ENCODE results near the gene TEX2.
"Not testable (repeated sequence)": the region's sequence is repeated elsewhere in the genome, so short reads cannot be mapped to it uniquely, and the experiment has no call there.

The TEX2 gene

DNA sequence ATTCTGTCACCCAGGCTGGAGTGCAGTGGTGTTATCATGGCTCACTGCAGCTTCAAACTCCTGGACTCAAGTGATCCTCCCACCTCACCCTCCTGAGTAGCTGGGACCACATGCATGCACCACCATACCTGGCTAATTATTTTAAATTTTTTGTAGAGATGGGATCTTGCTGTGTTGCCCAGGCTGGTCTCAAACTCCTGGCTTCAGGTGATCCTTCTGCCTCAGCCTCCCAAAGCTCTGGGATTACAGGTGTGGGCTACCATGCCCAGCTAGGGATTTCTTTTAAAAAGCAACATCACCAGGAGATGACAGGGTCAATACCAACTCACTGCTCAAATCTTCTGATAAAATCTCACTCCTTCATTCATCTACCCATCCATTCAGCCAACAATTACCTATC is 54.4 kb downstream of the TEX2 start:
- not testable (repeated sequence) for DNase-seq

DNA sequence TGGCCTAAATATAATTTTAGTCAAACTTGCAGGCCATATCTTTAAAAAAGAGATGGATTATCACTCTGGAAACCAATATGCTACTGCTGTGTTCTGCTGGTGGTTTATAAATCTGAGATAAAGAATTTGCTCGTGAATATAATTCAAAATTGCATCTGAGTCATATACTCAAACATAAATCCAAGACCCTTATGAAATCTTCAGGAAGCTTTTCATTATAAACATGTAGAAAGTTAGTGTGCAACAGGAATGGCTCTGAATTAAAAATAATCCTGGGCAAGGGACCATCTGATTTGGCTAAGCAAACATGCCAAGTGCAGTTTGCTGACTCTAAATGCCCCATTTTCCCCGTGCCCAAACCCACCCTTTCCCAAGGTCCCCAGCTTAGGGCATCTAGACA is 57.3 kb downstream of the TEX2 start:
- DNase-seq: no peak

- DNase-seq: no peak
Observed at GRCh38 chr17:64203630-64204029, 59.4 kb downstream of the TEX2 start.

- DNase-seq: peak; percentile 87
Observed at GRCh38 chr17:64202683-64203344, 60.2 kb downstream of the TEX2 start.

- peak; percentile 46 for DNase-seq
Observed at GRCh38 chr17:64200080-64201032, 62.7 kb downstream of the TEX2 start.

- DNase-seq: no peak
Observed at GRCh38 chr17:64198331-64199090, 64.5 kb downstream of the TEX2 start.

DNA sequence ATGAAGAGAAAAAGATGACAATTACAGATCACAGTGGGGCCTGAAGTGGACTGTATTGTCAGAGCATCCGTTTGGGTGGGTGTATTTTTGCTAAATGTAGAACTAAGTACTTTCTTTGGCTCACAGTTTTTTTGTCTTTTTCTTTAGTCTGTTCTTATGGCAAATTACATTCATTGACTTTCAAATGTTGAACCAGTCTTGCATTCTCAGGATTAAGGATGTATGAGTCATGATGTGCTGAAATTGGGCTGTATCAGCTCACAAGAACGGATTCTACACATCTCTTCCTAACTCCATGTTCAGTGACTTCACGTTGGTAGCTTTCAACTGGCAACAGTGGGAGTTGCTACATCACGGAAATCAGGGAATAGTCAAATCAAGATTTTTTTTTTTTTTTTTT is 66.5 kb downstream of the TEX2 start:
- DNase-seq: peak; percentile 88

DNA sequence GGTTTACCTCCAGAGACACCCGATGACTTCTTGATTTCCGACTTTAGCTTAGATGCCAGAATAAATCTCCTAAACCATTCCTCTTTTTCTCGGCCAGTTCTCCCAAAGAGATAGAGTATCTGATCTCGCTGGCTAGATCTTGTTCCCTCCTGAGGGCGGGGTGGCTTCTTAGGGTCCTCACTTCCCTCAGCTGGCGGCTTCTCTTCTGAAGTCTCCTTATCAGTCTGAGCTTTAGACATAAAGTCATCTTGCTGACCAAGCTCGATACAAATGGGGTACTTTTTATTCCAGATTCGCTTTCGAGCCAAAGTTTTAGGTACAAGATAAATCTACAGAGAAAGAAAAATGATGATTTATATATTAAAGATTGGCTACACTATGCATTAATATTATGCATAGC is 69.5 kb downstream of the TEX2 start:
- DNase-seq: no peak

DNA sequence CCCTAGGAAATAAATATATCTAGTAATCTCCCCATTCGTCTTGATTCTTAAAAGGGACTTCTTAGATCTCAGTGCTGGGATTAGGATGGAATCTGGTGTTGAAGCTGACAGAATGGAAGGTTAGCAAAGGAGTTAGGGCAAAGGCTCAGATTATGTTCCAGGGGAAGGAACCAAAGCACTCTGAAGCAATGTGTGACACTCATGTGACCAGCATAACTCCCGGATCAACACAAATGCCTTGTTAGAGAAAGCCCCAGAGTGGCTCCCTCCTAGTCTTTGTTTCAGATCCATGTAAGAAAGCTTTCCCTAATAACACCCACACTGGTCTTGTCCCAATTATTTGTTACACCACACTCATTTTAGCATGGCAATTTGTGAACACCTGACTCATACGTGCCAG is 70.5 kb downstream of the TEX2 start:
- no peak for DNase-seq

- DNase-seq: no peak
Observed at GRCh38 chr17:64190472-64190871, 72.6 kb downstream of the TEX2 start.

DNA sequence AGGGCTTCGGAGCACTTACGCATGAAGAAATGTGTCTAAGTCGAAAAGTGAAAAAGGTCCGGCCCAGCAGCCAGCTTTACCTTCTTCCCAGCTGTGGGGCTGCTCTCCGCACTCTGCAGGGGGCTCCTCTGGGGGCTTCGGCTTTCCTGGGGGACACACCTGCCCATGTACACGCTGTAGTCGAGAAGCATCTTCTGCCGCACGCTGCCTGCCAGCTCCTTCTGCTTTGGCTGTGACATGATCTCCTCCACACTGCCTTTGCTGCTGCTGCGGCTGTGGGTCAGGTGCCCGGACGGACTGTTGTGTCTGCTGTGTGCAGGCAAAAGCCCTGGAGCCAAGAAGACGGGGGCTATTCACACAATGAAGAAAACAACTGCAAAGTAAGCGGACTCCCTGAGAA is 75.0 kb downstream of the TEX2 start:
- no peak for DNase-seq

DNA sequence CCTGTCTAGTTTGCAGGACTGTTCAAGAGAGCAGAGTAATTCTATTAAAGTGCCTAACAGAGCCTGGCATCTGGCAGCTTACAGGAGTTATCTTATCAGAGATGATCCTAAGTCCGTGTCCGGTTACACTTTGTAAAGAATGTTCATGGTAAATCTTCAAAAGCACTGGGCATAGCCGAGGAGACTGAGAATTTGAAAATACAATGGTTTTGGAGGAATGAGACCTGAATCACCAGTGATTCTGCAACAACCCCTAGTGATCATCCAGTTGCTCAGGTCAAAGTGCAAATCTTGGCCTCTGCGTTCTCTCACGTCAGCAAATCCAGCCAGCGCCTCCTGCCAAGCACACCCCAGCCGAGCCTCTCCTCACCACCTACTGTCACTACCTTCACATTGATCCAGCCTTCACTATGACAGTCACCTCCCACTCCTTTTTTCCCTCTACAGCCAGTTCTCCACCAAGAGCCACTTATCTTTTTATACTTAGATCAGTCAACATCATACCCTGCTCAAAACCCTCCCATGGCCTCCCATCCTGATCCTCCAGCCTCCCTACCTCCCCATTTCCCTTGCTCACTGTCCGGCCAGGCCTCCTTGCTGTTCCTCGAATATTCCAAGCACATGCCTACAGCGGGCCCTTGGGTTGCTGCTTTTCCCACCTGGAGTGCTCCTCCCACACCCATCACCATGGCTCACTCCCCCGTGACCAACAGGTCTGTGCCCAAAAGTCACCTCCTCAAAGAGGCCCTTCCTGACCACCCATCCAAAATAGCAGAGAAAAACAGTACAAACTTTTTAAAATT is 75.8 kb downstream of the TEX2 start:
- DNase-seq: no peak

DNA sequence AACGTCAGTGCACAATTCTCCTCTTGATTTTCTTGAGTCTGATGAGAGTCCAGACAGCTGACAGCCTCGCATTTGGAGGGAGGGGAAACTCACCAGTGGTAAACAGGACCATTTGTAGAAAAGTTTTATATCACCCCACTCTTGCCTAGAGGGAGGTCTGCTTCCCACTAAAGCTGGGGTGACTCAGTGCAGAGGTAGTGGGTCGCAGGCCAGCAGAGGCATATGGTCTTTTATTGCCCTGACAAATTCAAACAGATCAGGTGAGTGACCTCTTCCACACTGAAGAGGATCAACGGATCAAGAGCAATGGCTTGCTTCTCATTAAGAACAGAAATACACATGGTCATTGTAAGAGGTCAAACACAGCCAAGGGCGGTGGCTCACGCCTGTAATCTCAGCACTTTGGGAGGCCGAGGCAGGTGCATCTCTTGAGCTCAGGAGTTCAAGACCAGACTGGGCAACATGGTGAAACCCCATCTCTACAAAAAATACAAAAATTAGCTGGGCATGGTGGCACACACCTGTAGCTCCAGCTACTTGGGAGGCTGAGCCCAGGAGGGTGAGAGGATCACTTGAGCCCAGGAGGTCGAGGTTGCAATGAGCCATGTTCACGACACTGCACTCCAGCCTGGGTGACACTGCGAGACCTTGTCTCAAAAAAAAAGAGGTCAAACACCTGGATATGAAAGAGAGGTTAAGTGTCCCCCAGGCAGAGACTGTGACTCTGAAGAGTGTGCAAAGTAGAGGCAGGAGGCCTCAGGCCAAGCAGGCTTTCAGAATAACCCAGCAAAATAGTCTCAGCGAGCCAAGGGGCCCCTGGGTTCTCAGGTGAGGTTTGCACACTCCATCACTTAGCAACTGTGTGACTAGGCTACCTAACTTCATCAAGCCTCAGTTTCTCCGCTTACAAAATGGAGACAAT is 76.6 kb downstream of the TEX2 start:
- no peak for DNase-seq

DNA sequence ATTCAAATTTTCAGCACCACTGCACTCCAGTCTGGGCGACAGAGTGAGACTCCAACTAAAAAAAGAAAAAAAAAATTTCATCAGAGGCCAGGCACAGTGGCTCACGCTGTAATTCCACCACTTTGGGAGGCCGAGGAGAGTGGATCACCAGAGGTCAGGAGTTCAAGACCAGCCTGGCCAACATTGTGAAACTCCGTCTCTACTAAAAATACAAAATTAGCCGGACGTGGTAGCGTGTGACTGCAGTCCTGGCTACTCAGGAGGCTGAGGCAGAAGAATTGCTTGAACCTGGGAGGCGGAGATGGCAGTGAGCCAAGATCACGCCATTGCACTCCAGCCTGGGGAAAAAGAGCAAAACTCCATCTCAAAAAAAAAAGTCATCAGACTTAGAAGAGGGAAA is 77.5 kb downstream of the TEX2 start:
- DNase-seq: not testable (repeated sequence)

- no peak for DNase-seq
Observed at GRCh38 chr17:64185101-64185500, 78.0 kb downstream of the TEX2 start.

DNA sequence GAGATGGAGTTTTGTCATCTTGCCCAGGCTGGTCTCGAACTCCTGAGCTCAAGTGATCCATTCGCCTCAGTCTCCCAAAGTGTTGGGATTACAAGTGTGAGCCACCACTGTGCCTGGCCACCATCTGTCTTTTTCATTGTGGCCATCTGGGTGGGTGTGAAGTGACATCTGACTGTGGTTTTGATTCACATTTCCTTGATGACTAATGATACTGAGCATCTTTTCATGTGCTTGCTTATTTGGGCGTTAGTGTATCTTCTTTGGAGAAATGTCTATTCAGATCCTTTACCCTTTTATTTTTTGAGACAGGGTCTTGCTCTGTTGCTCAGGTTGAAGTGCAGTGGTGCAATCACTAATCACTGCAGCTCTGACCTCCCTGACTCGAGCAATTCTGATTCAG is 79.2 kb downstream of the TEX2 start:
- DNase-seq: peak; percentile 84

GRCh38 chr17:64182325-64183012 is 80.6 kb downstream of the TEX2 start:
- DNase-seq: no peak

DNA sequence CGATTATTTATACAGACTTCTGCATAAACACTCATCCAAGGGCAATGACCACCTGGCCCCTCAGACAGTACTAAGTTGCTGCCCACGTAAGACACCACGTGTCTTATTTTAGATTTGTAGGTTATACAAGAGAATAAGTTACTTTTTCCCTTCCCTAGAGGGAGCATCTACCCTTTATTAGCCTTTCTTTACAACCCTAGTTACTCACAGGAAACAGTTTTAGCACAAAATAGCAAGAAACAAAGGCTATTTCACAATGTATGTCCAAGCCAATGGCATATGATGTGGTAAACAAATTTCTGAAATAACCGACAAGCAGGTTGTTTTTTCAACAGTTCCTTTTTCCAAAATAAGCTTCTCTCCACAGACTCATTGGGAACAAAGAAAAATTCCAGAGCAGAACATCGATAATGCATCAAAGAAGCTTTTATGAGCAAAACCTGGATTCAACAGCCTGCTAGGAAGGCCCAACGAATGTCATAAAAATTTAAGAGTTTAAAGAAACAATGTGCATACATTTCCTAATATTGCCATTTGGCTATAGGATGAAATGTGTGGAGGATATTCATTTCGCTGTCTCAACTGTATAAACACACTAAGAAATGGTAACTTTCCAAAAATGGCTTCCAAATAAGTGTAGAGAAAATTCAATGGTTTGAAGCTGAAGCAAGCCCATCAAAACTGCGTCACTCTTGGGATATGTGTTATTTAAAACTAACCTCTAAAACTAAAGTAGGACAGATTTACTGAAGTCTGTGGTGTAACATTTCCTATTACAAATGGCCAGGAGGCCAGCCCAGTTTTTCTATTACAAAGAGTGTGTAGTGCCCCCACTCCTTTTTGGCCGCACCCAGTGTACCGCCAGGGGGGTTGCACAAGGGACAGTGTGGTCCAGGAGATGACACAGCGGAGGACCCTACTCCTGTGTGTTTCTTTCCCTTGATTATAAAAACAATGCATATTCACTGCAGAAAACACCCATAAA is 82.7 kb downstream of the TEX2 start:
- no peak for DNase-seq

DNA sequence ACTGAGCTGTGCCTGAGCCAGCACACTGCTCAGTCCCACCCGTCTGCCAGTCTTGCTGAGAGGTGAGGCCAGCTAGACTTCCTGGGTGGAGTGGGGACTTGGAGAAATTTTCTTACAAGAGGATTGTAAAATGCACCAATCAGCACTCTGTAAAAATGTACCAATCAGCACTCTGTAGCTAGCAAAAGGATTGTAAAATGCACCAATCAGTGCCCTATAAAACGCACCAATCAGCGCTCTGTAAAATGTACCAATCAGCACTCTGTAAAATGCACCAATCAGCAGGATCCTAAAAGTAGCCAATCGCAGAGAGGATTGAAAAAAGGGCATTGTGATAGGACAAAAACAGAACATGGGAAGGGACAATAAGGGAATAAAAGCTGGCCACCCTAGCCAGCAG is 84.0 kb downstream of the TEX2 start:
- not testable (repeated sequence) for DNase-seq

Data from EL (cell line).